ENCODE measurements around the gene OLA1.
"Not testable (repeated sequence)": the region's sequence is repeated elsewhere in the genome, so short reads cannot be mapped to it uniquely, and the experiment has no call there.

Gene OLA1

GRCh38 chr2:174248187-174248997 is at the start of gene OLA1:
TSS of gene OLA1 (minus strand) at chr2:174248532. CDS start at chr2:174246815, 1,717 bp downstream.
- DNase-seq (ENCODE audit: low read depth): peak; percentile 95

- no peak for DNase-seq (ENCODE audit: low read depth)
These were observed 44.6 kb upstream of the OLA1 start for GRCh38 chr2:174292908-174293307.

GRCh38 chr2:174286172-174286571 is 37.8 kb upstream of the OLA1 start:
- DNase-seq (ENCODE audit: low read depth): no peak

DNA sequence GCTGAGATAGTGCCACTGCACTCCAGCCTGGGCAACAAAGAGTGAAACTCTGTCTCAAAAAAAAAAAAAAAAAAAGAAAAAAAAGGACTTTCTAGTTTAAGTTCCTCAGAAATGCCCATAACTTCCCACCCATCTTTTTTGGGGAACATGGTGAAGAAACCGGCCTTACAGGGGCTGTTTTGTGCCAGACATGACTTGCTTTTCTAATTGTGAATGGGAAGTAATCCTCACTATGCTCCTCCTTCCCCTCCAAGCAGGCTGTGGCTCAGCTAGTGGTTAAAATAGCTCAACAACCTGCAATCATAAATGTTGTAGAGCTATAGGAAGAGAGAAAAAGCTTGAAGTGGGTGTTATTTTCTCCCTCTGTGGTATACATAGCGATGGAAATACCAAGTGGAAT is 34.1 kb upstream of the OLA1 start:
- DNase-seq (ENCODE audit: low read depth): no peak

DNA sequence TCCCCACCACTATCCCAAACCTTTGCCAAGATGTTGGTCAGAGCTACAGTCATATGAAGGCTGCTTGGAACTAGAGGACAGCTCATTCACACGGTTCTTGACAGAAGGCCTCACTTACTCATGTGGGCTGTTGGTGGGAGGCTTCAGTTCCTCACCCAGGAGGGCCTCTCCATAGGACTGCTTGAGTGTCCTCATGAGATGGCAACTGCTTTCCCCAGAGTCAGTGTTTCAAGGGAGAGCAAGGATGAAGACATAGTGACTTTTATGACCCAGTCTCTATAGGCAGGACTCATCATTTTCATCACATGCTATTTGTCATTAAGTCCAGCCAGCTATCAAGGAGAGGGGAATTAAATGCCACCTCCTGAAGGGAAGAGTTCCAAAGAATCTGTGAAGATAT is 33.4 kb upstream of the OLA1 start:
- no peak for DNase-seq (ENCODE audit: low read depth)

GRCh38 chr2:174280596-174280995 is 32.3 kb upstream of the OLA1 start:
- DNase-seq (ENCODE audit: low read depth): no peak

DNA sequence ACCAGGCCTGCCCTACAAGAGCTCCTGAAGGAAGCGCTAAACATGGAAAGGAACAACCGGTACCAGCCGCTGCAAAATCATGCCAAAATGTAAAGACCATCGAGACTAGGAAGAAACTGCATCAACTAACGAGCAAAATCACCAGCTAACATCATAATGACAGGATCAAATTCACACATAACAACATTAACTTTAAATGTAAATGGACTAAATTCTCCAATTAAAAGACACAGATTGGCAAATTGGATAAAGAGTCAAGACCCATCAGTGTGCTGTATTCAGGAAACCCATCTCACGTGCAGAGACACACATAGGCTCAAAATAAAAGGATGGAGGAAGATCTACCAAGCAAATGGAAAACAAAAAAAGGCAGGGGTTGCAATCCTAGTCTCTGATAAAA is 21.9 kb upstream of the OLA1 start:
- DNase-seq (ENCODE audit: low read depth): not testable (repeated sequence)

GRCh38 chr2:174266288-174266687 is 18.0 kb upstream of the OLA1 start:
- no peak for DNase-seq (ENCODE audit: low read depth)

DNA sequence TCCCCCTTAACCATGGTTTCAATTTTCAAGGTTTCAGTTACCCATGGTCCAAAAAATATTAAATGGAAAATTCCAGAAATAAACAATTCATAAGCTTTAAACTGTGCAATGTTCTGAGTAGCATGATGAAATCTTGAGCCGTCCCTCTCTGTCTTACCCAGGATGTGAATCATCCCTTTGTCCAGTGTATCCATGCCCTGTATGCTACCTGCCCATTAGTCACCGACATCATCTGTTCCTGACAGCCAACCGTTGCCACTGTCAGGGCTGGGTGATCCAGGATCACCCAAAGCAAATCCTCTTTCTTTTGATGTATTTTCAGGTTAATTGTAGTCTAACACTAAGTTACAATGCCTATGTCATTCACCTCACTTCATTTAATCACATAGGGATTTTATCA is 15.7 kb upstream of the OLA1 start:
- DNase-seq (ENCODE audit: low read depth): no peak

DNA sequence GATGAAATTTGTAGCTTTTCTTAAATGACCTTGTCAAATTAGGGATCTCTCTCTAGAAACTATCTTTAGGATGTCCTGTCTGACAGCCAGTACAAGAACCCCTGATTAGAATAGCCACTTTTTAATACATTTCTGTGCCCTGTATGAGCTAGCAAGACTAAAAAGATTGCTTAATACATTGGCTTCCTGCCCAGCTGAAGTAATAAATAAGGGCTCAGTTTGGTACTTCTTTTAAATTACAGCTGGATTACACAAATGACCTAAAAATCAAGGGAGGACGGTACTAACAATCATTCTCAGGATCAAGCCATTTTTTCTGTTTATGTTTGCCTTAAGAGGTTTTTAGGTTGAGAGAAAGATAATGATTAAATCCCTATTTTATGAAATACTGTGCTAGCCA is 11.6 kb upstream of the OLA1 start:
- no peak for DNase-seq (ENCODE audit: low read depth)

DNA sequence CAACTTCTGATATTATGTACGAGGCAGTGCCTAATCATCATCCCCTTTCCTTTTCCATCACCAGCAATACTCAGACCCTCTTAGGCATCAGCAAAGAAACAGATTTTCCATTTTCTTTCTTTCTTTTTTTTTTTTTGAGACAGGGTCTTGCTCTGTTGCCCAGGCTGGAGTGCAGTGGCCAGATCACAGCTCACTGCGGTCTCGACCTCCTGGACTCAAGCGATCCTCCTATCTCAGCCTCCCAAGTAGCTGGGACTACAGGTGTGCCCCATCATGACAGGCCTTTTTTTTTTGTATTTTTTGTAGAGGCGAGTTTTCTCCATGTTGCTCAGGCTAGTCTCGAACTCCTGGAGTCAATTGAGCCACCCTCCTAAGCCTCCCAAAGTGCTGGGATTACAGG is 5.9 kb upstream of the OLA1 start:
- no peak for DNase-seq (ENCODE audit: low read depth)

DNA sequence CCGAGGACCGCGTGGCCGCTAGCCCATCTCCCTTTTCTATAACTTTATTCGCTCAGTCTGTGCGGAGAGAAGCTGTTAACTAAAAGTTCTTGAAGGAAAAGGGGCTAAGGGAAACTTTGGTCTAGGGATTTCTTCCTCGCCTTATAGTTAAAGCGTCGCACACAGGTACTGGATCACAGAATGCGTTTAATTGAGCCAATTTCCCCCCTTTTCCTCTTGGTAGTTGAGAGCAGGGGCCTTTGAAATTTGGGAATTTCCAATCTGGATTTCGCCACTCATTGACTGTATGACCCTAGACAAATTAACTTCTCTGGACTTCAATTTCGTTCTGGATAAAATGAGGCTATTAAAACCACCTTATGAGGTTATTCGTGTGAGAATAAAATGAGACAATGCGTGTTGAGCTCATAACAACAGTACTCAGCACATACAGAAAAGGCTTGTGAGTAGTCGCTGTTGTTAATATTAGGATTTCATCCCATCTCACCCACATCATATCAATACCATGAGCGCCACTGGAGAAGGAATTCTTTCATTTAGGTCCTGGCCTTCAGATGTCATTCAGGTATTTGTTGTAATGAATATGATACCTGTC is 763 bp upstream of the OLA1 start:
- DNase-seq (ENCODE audit: low read depth): no peak

DNA sequence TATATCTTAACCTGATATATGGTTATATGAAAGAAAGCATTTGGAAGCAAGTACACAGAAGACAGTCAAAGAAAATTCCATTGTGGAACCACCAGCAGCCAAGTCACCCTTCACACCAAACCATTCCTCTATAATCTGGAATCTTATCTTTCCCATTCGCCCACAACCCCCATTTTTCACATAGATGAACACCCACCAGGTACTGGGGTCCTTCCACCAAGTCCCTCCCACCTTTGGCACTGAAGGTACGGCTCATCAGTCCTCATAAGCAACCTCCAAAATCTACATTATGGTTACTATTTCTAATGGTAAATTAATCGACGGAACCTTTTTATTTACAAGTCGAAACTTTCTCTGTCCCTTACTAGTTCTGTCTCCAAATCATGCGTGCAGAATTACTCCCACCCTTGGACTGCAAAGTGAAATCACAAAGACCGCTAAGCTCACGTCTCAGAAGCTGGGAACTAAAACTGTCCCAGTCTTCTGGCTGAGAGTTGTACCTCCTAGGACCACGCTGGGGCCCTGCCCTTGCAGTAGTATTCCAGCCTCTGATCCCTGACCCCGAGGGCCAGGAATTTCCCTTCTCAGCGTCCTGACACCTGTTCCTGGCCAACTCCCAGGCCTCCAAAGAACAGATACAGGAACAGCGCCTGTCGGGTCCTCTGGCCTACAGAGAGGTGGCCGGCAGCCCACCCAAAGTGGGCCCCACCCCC is 702 bp downstream of the OLA1 start:
- no peak for DNase-seq (ENCODE audit: low read depth)

DNA sequence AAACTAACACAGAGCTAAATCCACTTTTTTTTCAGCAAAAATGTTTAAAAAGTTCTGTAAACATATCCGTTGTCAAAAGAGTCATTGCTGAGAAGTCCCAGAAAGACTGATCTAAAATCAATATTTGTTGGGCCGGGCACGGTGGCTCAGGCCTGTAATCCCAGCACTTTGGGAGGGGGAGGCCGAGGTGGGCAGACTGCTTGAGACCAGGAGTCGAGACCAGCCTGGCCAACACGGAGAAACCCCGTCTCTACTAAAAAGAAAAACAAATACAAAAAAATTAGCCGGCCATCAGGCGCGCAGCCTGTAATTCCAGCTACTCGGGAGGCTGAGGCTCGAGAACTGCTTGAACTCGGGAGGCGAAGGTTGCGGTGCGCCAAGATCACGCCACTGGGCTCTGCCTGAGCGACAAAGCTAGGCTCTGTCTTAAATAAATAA is 1.4 kb downstream of the OLA1 start:
- DNase-seq (ENCODE audit: low read depth): no peak

GRCh38 chr2:174245628-174246027 is 2.7 kb downstream of the OLA1 start:
- DNase-seq (ENCODE audit: low read depth): not testable (repeated sequence)

GRCh38 chr2:174245065-174245464 is 3.3 kb downstream of the OLA1 start:
- no peak for DNase-seq (ENCODE audit: low read depth)

GRCh38 chr2:174243812-174244211 is 4.5 kb downstream of the OLA1 start:
- DNase-seq (ENCODE audit: low read depth): no peak

GRCh38 chr2:174240097-174240496 is 8.2 kb downstream of the OLA1 start:
- no peak for DNase-seq (ENCODE audit: low read depth)

DNA sequence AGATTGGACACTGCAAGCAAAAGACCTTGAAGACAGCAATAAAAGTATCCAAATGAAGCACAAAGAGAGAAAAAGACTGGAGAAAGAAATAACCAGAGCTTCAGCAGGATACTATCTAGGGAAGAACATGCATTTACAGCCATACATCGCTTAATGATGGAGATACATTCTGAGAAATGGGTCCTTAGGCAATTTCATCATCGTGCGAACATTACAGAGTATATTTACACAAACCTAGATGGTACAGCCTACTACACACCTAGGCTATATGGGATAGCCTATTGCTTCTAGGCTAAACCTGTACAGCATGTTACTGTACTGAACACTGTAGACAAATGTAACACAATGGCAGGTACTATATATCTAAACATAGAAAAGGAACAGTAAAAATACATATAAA is 11.9 kb downstream of the OLA1 start:
- DNase-seq (ENCODE audit: low read depth): no peak

DNA sequence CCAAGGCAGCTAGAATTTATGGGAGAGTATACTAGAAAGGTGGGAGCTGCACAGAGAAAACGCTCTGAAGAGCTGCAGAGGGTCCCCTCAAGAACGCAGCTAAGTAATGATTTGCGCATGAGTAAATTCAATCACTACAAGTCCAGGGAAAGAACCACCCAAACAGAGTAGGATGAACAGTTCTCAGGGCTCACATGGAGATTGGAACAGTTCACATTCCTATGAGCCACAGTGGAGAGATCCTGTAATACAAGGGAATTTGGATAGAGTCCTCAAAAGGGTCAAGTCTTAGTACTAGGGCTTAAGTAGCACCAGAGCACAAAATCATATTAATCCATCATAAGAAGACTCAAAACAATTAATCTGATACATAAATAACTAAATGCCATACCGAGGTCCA is 12.7 kb downstream of the OLA1 start:
- DNase-seq (ENCODE audit: low read depth): no peak

GRCh38 chr2:174233771-174234275 is 14.5 kb downstream of the OLA1 start:
- no peak for DNase-seq (ENCODE audit: low read depth)

DNA sequence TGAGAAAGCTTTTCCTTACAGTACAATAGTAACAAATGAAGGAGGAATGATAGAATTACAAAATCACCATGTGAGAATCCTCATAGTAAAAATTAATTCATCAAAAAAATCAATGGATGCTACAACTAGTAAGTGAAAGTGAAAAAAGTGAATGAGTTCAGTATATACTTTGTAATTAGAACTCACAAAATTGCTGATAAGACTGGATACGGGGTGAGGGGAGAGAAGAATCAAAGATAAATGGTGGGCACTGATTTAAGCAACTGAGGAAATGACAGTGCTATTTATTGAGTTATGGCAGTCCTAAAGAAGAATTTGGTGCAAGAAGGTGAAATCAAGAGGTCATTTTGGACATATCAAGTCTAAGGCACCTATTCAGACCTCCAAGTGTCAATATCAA is 20.6 kb downstream of the OLA1 start:
- DNase-seq (ENCODE audit: low read depth): no peak

Measured in stimulated activated CD8-positive, alpha-beta memory T cell treated with anti-CD3 and anti-CD28 coated beads, Interleukin-12 subunit alpha, Interleukin-12 subunit beta, amount 100 ng/mL, for 4 hours (primary cell).